DOHH2 (cell line): ENCODE data around the gene FNDC3B.

ENCODE experiments used
- H3F3A ChIP-seq: fragments of 200-600 bp; sonication (generic), shearing (Covaris generic); 2 replicates; pipeline ENCODE4 v1.6.0; 2016; ENCODE audit warnings: antibody characterized with exemption, mild to moderate bottlenecking; ENCODE audit not compliant: control insufficient read depth, insufficient read depth
- H3K27ac ChIP-seq: fragments of 200-600 bp; sonication (generic); 2 replicates; pipeline ENCODE4 v1.5.1; 2014; ENCODE audit warnings: low read depth, mild to moderate bottlenecking, low read length, moderate library complexity
- H3K27me3 ChIP-seq: fragments of 200-600 bp; sonication (generic); 2 replicates; pipeline ENCODE4 v1.6.1; 2014; ENCODE audit warnings: mild to moderate bottlenecking, low read length, mixed read lengths; ENCODE audit not compliant: control insufficient read depth
- H3K36me3 ChIP-seq: fragments of 200-600 bp; sonication (generic); 2 replicates; pipeline ENCODE4 v1.6.1; 2014; ENCODE audit warnings: mild to moderate bottlenecking, low read length, moderate library complexity, mixed read lengths; ENCODE audit not compliant: control insufficient read depth
- H3K4me1 ChIP-seq: fragments of 200-600 bp; sonication (generic); 2 replicates; pipeline ENCODE4 v1.6.1; 2014; ENCODE audit warnings: mild to moderate bottlenecking, low read length, mixed read lengths; ENCODE audit not compliant: control insufficient read depth
- H3K4me2 ChIP-seq: fragments of 200-600 bp; sonication (generic); 2 replicates; pipeline ENCODE4 v1.6.0; 2014; ENCODE audit warnings: mild to moderate bottlenecking, low read length, moderate library complexity
- H3K4me3 ChIP-seq: fragments of 200-600 bp; sonication (generic); 2 replicates; pipeline ENCODE4 v1.5.1; 2014; ENCODE audit warnings: mild to moderate bottlenecking, low read length, mixed read lengths
- H3K79me2 ChIP-seq: fragments of 200-600 bp; sonication (generic); 2 replicates; pipeline ENCODE4 v1.6.1; 2014; ENCODE audit warnings: mild to moderate bottlenecking, low read length, mixed read lengths; ENCODE audit not compliant: control insufficient read depth
- H3K9me2 ChIP-seq: fragments of 200-600 bp; sonication (generic); replicated peaks from 2 replicates; pipeline ENCODE4 v1.6.1; 2014; ENCODE audit warnings: mild to moderate bottlenecking, low read length, mixed read lengths; ENCODE audit not compliant: control insufficient read depth
- H3K9me3 ChIP-seq: fragments of 200-600 bp; sonication (generic); 2 replicates; pipeline ENCODE4 v1.6.1; 2014; ENCODE audit warnings: antibody characterized with exemption, low read length, mixed read lengths; ENCODE audit not compliant: control insufficient read depth, insufficient read depth
- H4K20me1 ChIP-seq: fragments of 200-600 bp; sonication (generic); 2 replicates; pipeline ENCODE4 v1.6.0; 2014; ENCODE audit warnings: low read depth, mild to moderate bottlenecking, antibody characterized with exemption, low read length, moderate library complexity; ENCODE audit not compliant: control insufficient read depth, insufficient read depth
- CTCF ChIP-seq: fragments of 200-600 bp; sonication (generic); IDR thresholded peaks from one replicate; pipeline ENCODE4 v1.5.1; 2014; ENCODE audit warnings: antibody characterized with exemption, mild to moderate bottlenecking, low read depth, low read length; ENCODE audit not compliant: poor library complexity, severe bottlenecking
- EZH2phosphoT487 ChIP-seq: fragments of 200-600 bp; sonication (generic); IDR thresholded peaks from 2 replicates; pipeline ENCODE4 v1.6.1; 2017; ENCODE audit warnings: borderline replicate concordance, mild to moderate bottlenecking, antibody characterized with exemption, low read length, moderate library complexity, mixed read lengths

The FNDC3B gene

GRCh38 chr3:172147113-172147818 lies 107.9 kb downstream of the FNDC3B start:
- no peak overlapping the region for H3K4me3 ChIP-seq

GRCh38 chr3:172148241-172148640 lies 108.9 kb downstream of the FNDC3B start:
- H3K4me2 ChIP-seq: no peak overlapping the region
- H4K20me1 ChIP-seq: no peaks in the 10 kb centered on the region

More at GRCh38 chr3:172147113-172147818, 107.9 kb downstream of the FNDC3B start:
- Histone ChIP-seq H3K27ac (no peak overlapping the region), H4K20me1 (no peaks in the 10 kb centered on the region), H3F3A (0 out of 2 replicates have a peak, but pooled peaks cover 2% of the 10 kb centered on the region), H3K36me3 (no peaks in the 10 kb centered on the region), H3K9me2 (no peaks in the 10 kb centered on the region), H3K79me2 (no peaks in the 10 kb centered on the region), H3K4me1 (peaks cover 27% of the 10 kb centered on the region), H3K9me3 (no peaks in the 10 kb centered on the region), H3K27me3 (no peaks in the 10 kb centered on the region), H3K4me2 (no peak overlapping the region)
- TF ChIP-seq EZH2phosphoT487 (no peak), CTCF (no peak)

GRCh38 chr3:172148702-172149565 lies 109.6 kb downstream of the FNDC3B start:
- H3F3A ChIP-seq: 0 out of 2 replicates have a peak, but pooled peaks cover 2% of the 10 kb centered on the region
- H3K36me3 ChIP-seq: no peaks in the 10 kb centered on the region
- H3K27me3 ChIP-seq: no peaks in the 10 kb centered on the region
- no peak overlapping the region for H3K4me3 ChIP-seq
- H3K4me2 ChIP-seq: no peak overlapping the region
- H4K20me1 ChIP-seq: no peaks in the 10 kb centered on the region
- no peaks in the 10 kb centered on the region for H3K9me2 ChIP-seq
- no peak overlapping the region for H3K27ac ChIP-seq
- no peaks in the 10 kb centered on the region for H3K9me3 ChIP-seq
- no peaks in the 10 kb centered on the region for H3K79me2 ChIP-seq
- no peak for TF ChIP-seq EZH2phosphoT487
- no peak for TF ChIP-seq CTCF
- peaks cover 17% of the 10 kb centered on the region for H3K4me1 ChIP-seq

More at GRCh38 chr3:172148241-172148640, 108.9 kb downstream of the FNDC3B start:
- Histone ChIP-seq H3F3A (0 out of 2 replicates have a peak, but pooled peaks cover 2% of the 10 kb centered on the region), H3K9me3 (no peaks in the 10 kb centered on the region), H3K27ac (no peak overlapping the region), H3K4me1 (peaks cover 17% of the 10 kb centered on the region), H3K9me2 (no peaks in the 10 kb centered on the region), H3K4me3 (no peak overlapping the region), H3K27me3 (no peaks in the 10 kb centered on the region), H3K36me3 (no peaks in the 10 kb centered on the region), H3K79me2 (no peaks in the 10 kb centered on the region)
- no peak for TF ChIP-seq EZH2phosphoT487
- TF ChIP-seq CTCF: no peak
